Breast epithelium (tissue), 3 donors: ENCODE results near the gene BBX.
"Not testable (repeated sequence)": the region's sequence is repeated elsewhere in the genome, so short reads cannot be mapped to it uniquely, and the experiment has no call there.

ENCODE experiments used
- CTCF ChIP-seq, 3 donors: fragments of 450-650 bp; IDR thresholded peaks; one replicate each; pipeline ENCODE4 v1.5.1; 2016 to 2017; ENCODE audit warnings: antibody characterized with exemption in 3 of 3, mild to moderate bottlenecking in 3 of 3, moderate library complexity in 3 of 3
- POLR2A ChIP-seq: fragments of 450-650 bp; IDR thresholded peaks from one replicate; pipeline ENCODE4 v1.6.1; 2016; ENCODE audit warnings: antibody characterized with exemption, mild to moderate bottlenecking, moderate library complexity
- POLR2AphosphoS5 ChIP-seq, 3 donors: sonication (generic); formaldehyde crosslinking; IDR thresholded peaks; one replicate each; pipeline ENCODE4 v1.6.1; 2017; ENCODE audit warnings: antibody characterized with exemption in 3 of 3

GRCh38 chr3:107571492-107571891 is 48.7 kb downstream of the BBX start:
- not testable (repeated sequence) for TF ChIP-seq CTCF (IDR thresholded peaks at IDR 0.05); POLR2AphosphoS5 (IDR thresholded peaks at IDR 0.05); POLR2A
